GM18907 (cell line): ENCODE measurements around the gene COX5A.

Experiments used
- ATAC-seq: cut with Tn5 transposase; IDR thresholded peaks from one replicate; pipeline ENCODE4 v1.9.1; 2021; ENCODE audit warnings: mild to moderate bottlenecking, moderate library complexity; ENCODE audit not compliant: unreplicated experiment

COX5A gene

DNA sequence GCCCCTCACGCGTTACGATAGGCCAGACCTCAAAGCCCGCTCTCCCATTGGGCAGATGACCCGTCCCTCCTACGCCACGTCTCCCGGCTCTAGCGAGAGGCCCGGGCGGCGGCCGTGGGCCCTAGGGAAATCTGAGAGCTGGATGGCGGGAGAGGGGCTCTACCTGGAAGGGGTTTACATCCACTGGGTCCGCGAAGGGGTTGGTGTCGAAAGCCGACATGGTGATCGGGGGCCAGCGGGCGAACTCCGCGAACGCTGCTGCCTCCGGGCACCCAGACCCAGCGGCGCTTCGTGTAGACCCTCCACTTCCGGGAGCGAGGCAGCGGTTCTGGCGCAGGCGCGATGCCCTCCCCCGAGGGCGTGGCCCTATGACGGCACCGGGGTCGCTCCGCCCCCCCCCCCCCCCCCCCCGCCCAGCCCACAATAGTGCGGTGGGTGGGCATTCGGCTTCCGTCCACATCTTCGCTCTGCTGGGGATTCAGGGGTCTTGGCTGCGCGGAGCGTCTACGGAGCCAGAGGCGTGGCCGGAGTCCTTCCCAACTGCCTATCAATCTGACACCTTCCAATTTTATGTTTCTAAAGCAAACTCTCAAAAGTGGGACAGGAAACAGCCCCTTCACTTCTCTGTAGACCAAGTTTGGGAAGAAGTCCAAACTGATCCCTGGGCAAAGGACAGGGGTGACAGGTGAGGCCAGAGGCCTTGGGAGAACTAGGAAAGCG is 64.7 kb downstream of the COX5A start, which contains the start of gene SCAMP2:
SCAMP2 (minus strand) TSS at position 330 of the 720 bp plus-strand sequence; CDS start at position 220, 110 bp downstream.
- ATAC-seq: peak; percentile 79

- ATAC-seq: no peak
Observed at GRCh38 chr15:74872702-74873035, 65.2 kb downstream of the COX5A start.

DNA sequence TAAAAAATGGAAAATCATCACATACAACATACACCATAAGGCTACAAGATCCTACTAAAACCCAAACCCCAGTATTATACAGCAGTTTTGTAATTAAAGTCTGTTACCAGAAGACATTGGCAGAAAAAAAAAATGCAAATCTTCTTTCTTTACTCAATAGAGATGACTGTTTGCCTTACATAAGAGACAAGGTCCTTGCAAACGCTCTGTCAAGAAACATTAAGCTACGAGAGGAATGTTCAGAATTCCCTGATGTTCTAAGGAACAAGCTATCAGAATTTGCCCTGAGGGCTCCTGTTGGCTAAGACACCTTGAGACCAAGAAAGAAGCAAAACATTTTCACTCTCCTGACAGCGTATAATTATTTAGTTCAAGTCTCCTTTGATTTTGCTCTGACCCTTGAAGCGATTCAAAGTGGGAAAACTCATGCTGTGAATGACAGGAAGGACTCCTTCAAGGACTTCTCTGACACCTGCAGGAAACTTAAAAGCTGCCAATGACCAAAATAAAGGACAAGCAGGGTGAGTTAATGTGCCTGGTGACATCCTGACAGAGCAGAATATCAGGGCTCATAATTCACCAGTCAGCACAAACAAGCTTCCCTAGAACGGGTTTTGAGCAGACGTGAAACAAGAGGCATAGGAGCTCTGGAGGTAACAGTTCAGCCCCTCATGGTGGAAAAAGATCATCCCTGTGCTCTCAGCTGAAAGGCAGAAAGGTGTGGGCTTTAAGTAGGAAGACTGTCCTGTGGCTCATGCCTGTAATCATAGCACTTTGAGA is 67.2 kb downstream of the COX5A start:
- no peak for ATAC-seq
